NOMO-1 (cell line): Measurements from ENCODE around the gene SUSD1.

Source experiments
- DNase-seq, 2 experiments: peaks; one replicate each; lab custom pipeline; 2025; ENCODE audit not compliant: unreplicated experiment in 2 of 2; lab: John Stamatoyannopoulos, UW

Gene SUSD1

GRCh38 chr9:111993319-111993718 is 181.8 kb downstream of the SUSD1 start:
- DNase-seq = no peak

GRCh38 chr9:111992523-111992922 is 182.6 kb downstream of the SUSD1 start:
- DNase-seq = peak in 1 of 2 experiments; percentile 3

- no peak for DNase-seq
Measured at GRCh38 chr9:111991179-111991578, 183.9 kb downstream of the SUSD1 start.
